Ecto neural progenitor cell (in vitro differentiated cells): ENCODE measurements around the gene PGM1.

Experiments used
- DNase-seq: peaks from one replicate; pipeline ENCODE4 v3.0.0-alpha.2; 2018; ENCODE audit warnings: low spot score

The PGM1 gene

DNA sequence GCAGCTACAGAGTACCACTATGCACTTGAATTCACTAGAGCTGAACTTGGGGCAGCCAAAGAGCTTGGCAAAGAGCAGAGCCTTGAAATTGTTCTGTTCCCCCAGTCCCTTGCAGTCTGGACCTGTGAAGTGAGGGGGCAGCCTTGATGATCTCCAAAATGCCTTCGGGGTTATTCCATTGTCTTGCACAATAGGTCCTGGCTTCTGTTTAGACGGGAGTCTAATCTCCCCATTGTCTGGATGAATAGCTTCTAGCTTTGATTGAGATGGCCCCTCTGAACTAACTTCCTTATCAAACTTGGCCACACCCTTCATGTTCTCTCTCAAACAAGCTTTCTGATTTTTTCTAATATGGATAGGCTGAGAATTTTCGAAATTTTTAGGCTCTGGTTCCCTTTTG, 72.6 kb downstream of the PGM1 start:
- DNase-seq: no peak

DNA sequence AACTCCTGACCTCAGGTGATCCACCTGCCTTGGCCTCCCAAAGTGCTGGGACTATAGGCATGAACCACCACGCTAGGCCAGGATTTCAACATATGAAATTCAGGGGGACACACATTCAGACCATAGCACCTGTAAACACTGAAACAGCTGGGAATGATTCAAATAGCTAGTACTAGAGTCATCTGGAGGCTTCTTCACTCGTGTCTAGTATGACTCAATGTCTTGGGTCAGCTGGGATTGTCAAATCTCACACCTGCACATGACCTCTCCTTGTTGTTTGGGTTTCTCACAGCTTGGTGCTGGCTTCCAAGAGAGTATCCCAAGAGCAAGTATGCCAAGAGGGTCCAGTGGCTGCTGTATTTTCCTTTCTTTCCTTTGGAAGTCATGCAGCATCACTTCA, 75.1 kb downstream of the PGM1 start:
- no peak for DNase-seq

DNA sequence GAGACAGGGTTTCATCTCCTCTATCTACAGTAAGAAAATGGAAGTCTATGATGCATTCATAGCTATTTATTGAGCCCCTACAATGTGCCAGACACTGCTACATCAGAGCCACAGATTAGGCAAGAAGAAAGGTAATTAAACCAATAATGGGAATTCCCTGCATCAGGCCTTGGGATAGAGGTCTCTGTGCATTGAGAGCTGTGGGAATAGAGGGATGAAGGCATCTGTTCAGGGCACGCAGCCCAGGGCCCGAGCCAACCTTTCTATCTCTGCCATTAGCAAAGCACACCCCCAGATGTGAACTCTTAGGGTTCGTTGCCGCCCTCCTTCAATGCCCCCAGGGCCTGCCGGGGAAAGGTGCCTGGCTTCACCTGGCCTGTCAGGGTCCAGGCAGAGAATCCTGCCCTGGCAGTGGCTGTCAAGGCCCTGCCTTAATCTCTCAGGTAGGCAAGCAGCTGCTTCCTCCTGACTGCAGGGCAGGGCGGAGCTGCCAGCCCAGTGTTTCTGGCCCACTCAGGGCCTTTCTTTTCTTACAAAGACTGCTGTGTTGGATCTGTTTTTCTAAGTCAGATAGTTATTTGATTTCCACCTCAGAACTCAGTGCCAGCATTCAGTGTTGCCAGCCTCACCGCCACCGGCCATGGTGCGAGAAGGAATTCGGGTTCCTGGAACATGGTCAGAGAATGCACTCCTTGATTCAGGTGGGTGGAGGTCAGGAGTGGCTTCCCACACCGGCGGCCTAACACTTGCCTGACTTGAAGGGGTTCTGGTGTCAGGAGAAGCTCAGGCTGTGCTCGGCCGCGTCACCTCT, 76.1 kb downstream of the PGM1 start:
- no peak for DNase-seq

DNA sequence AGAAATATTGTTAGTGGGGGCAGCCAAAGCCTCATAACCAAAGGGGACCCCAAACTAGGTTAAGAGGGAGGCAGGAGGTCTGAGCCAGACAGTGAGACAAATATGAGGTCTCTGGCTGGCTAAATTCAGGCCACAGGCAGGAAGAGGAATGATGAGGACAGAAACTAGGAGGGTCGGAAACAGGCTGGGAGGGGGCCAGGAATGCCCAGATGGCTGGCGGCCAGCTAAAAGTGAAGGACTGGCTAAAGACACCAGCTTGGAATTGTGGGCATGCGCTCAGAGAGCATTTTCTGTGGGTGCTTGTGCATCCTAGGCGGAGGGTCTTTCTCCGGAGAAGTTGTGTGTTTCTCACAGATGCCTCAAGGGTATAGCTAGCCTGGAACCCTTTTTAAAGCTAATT, 77.0 kb downstream of the PGM1 start:
- no peak for DNase-seq

DNA sequence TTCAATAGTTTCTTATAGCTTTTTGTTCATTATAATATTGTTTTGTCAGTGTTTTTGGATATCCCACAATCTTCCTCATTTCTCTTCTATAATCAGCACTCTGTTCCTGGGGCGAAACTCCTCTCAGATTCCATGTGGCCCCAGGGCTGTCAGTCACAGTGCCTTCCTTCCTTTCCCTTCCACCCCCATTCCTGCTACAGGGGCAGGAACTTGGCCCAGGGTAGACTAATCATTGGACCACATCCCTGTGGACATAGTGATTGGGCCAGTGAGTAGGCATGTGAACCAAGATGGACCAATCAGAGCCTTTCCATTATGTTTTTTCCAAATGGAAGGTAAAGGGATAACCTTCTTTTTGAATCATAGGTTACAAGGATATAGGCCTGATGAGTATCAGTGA, 78.3 kb downstream of the PGM1 start:
- no peak for DNase-seq

DNA sequence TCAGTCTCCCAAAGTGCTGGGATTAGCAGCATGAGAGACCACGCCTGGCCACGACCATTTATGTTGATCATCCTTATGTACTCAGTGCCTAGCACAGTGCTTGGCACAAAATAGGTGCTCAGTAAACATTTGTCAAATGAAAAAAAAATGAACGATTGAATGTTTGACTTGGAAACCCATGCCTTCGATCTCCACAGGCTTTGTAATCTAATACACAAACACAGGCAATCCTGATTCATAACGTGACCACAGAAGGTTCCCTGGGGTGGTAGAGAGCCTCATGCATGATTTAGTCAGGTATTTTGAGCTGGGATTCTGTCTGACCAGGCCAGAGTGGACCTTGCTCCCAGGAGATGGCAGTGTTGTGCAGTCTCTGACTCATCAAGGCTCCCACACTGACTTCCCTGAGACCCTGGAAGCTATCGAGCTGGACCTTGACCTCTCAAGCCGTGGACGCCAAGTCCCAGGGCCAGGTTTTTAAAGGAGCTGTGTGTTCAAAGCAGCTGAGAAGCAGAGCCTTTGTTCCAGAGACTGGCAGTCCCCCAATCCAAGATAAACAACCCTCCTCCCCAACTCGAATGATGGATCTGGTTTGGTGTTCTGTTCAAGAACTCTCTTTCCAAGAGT, 81.1 kb downstream of the PGM1 start:
- peak; percentile 77 for DNase-seq

DNA sequence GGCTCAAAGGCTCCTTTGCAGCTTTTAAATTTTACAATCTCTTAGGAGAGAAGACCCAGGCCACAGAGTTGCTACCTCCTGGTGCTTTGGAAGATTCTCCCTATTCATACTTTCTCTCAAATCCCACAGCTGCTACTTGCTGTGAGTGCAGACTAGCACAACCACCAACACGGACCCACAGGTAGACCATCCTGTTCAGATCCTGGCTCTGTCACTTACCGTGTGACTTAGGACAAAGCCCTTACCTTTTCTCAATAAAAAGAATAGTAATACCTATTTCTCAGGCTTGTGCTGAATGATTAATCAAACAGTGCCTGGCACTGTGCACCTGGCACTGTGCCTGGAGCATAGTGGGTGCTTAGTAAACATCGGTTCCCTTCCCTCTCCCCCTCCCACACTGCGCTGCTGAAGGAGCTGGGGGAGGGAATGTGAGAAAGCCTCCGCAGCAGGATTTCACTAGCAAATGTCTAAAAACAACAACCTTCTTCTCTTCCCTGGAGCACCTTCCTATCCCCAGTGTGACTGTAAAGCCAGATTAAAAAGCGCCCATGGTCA, 81.7 kb downstream of the PGM1 start:
- no peak for DNase-seq

DNA sequence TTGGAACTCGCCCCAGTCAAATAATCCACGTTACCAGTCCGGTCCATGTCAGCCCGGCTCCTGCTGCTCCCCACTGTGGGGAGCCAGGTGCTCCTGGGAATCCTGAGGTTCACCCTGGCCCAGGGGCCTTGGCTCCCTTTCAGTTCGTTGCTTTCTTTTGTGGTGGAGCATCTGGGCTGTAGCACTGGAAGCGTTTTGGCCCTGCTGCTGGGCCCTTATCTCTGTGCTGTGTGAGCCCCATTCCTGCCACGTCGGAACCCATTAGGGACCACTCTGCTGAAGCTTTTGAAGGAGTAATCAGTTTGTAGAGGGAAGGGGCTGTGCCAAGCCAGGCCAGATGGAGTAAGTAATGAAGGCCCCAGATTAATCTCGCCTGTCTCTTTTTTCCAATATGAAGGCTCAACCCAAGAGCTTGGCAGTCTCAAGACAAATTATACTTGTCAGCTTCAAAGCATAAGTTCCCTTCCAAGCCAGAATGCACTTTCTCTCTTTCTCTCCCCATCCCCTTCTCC, 82.3 kb downstream of the PGM1 start:
- no peak for DNase-seq

DNA sequence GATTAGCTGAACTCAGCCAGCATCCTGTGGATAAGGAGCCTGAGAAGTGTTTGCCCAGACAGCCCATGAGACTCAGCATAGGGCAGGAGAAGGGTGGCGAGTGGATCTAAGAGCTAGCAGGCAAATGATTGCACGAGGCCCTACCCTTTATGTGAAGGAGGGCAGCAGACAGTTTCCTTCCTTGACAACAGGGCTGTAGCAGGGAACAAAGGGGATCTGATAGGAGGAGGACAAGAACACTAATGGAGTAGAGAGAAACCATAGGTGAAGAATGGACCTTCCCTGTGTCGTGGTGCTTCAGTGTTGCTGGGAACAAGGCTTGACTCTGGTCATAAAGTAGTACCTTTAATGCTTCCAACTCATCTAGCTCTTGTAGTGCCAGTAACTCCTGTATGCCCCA, 84.3 kb downstream of the PGM1 start:
- no peak for DNase-seq

DNA sequence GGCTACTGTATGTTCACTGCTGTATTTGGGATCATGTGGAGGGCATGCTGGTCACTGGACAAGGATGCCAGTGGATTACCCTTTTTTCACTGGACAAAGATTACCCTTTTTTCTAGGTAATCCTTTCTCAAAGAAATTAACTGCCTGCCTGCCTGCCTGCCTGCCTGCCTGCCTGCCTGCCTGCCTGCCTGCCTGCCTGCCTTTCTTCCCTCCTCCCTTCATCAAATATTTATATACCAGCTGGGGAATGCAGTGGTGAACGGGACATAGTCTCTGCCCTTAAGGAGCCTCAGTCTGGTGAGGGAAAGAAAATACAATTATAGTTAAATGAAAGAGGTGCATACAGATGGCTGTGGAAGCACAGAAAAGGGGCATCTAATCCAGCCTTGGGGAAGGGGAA, 85.0 kb downstream of the PGM1 start:
- no peak for DNase-seq

DNA sequence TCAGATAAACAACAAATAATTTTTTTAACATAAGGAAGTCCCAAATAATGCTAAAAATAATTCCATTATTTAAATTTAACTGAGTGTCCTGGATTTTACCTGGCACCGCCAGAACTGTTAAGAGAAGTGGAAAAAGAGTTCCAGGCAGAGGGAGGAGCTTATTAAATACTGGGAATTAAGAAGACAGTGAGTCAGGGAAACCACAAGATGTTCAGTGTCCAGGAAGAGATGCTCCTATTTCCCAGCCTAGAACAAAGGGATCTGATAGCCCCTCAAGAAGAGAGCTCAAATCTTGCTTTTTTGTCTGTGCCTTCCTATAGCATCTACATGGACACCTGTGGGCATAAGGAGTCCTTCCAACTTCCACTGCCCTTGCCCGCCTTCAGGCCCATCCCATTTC, 85.9 kb downstream of the PGM1 start:
- DNase-seq: no peak

DNA sequence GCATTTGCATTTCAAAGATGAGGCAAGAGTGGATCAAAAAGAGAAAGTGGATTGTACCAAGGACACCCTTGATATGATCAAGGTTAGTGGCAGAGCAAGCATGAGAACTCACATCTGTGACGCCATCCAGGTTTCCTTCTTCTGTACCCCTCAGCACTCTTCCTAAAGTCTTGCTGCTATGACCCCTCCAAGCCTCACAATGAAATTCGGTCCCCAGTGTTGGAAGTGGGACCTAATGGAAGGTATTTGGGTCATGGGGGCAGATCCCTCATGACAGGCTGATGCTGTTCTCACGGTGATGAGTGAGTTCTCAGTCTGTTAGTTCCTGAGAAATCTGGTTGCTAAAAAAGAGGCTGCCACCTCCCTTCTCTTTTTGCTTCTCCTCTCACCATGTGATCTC, 86.4 kb downstream of the PGM1 start:
- DNase-seq: no peak

DNA sequence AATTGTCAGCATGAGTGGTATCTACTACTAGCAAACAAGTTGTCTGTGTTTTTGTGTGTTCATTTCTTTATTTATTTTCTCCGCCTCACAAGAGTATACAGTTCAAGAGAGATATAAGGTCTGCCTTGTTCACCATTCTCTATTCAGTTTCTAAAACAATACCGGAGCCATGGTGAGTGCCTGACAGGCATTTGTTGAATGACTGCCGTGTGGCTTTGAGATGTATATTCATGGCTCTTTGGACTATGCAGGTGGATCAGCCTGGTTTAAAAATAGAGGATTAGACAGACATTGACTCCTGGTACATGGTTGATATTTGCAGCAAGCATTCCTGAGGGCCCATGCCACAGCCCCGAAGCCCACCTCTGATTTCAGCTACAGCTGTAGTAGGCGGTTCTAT, 89.7 kb downstream of the PGM1 start:
- no peak for DNase-seq

DNA sequence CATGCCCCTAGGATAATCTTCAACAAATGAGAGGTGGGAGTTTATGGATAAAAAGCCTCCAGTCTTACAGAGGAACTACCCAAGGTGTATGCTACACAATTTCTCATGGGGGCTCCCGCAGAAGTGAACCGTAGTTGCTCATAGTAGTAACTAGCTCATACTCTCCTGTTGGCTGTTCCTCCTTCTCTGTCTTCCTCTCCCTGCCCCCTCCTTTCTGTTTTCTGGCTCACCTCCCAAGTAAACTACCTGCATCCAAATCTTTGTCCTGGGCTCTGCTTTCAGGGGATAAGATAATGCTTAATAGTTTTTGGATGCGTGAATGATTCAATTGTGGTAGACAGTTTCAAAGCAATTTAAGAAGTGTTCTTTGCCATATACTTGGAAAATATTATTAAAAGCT, 90.5 kb downstream of the PGM1 start:
- DNase-seq: no peak

DNA sequence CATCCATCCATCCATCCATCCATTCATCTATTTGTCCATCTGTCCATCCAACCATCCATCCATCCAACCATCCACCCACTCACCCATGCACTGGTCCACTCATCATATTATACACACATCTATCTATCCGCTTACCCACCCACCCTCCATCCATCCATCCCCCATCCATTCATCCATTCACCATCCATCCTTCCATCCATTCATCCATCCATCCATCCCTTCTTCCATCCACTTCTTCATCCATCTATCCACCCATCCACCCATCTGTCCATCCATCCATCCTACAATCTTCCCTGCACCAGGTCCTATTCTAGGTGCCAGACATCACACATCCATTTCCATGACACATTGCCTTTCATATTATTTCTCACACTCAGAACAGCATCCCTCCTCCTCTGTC, 93.5 kb downstream of the PGM1 start:
- no peak for DNase-seq

DNA sequence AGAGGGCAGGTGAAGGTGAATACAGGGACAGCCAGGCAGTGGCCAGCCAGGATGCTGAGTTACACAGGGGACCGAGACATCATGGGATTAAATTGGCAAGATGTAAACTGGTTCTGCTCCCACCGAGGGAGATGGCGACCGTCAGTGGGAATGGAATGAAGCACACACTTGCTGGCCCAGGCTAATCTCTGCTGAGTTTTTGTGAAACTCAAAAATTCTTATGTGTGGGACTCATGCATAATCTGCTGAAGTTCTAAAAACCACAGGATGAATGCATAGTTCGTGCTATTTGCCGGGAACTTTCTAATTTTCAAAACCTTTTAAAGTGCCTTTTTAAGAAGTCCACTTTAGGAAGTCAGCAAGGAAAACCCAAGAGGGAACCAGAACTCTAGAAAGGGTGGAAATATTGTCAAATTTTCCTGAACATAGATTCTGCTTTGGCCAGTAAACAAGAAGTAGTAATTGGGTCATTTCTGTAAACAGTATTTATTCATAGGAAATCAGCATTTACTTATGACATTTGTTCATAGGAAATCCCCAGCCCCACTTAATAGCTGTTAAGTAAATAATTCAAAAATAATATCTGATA, 95.2 kb downstream of the PGM1 start:
- DNase-seq: no peak

DNA sequence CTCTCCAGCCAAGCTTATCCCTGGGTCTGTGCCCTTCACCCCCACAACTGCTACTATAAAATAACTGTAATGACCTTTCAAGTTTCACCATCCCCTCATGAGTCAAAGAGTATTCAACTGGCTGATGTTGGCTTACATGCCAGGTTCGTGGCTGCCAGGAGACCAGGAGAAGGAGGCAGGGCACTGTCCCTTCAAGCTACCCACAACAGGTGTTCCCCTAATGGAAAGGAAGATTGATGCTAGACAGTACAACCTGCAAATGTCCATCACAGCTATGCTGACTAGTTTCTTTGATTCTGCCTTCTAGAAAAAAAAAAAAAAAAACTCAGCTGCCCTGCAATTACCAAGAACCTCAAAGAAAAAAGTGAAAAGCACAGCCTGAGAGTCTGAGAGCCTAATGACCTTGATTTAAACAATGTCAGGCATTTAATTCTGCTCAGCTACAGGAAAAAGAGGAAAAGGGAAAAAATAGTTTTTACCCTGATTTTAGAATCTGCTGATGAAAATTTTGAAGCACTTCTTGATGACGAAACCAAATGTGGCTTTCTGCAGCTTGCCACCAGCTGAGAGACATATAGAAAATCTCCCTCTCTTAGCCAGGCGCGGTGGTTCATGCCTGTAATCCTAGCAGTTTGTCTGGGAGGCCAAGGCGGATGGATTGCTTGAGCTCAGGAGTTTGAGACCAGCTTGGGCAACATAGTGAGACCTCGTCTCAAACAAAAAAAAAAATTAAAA, 97.9 kb downstream of the PGM1 start:
- DNase-seq: no peak

DNA sequence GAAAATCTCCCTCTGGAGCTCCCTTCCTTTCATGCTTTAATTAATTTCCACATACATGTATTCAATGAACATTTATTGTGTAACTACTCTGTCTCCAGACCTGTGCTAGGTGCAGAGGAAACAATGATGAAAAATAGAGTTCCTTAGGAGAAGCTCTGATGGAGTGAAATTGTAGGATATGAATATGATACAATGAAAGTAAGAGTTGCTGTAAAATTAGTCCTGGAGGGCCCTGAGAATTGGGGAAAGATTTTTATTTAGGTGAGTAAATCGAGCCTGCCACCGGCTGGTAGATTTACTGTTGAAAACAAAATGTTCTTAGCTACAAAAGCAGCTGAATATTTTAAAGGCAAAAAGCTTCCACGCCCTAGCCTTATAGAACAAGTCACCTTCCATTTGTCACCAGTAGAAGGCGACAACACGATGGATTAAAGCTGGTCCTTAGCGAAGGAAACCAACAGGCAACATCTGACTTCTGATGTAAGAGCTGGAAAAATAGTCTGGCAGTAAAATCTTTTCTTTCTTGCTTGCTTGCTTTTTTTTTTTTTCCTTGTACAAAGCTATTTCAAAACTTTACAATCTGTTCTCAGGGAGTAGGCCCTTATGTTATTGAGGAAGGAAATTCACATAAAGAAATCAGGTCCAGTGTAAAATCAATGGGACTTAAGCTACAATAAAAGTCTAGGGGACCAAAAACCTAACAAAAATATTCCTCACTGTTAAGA, 98.7 kb downstream of the PGM1 start:
- DNase-seq: no peak

DNA sequence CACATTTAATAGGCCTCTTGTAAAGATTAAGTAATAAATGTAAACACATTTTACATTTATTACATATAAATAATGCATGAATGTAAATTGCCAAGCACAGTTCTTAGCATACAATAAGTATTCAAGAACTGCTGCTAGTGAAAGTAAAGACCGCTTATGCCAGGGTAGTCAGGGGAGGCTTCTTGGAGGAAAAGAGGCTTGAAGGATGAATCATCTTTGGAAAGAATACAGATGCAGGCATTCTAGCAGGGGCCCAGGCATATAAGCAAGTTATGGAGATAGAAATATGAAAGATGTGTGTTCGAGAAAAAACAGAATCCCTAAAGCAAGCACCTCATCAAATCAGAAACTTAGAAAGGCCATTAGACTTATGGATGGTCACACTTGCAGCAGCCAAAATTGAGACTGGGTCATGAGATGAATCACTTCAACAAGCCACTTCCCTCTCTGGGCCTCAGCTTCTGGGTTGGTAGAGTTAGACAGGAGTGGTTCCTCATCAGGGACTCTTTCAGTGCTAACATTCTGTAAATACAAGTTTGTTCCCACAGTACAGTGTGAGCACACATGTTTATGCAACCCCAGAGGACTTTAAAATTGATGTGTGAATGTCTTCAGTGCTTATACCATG, 100.8 kb downstream of the PGM1 start:
- no peak for DNase-seq

DNA sequence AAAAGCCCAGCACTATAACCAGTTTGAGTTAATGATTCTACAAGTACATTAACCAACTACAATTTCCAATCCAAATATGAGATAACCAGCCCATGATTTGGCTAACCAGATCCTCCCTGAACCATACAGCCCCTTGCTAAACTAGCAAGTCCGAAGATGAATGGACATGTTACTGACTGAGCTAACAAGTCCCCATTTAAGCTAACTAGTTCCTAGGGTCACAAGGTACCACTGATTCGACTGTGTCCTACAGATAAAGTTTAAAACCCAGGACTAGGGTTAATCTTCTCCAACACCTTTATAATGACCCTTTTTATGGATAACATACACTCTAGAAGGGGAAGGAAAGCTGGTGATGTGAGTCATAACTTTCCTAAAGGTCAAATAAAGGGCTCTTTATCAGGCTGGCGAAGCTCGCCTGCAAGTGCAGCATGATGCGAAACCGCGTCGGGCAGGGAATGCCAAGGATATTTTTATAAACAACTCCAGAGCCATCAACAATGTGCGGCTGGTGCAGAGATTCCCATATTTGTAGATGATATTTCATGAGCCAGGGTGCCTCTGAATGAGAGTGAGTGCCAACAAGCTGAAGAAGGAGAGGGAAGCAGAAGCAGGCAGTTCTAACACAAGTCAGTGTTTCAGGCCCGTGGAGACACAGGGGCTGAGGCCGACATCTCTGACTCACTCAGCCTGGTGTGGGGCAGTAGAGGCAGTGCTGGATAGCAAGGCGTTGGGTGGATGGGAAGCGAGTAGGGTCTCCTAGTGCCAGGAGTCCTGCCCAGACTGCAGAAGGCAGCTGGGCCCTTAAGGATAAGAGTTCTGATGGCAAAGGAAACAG, 105.0 kb downstream of the PGM1 start:
- DNase-seq: no peak
